Measurements from ENCODE around the gene PCSK5.

- TF ChIP-seq CTCF (IDR thresholded peaks at IDR 0.05; ENCODE audit: poor library complexity, severe bottlenecking) = no peak
- TF ChIP-seq TAF1 (IDR thresholded peaks at IDR 0.05; ENCODE audit: low read depth) = no peak
- no peak for TF ChIP-seq EZH2 (IDR thresholded peaks at IDR 0.05; ENCODE audit: borderline replicate concordance, insufficient read depth, low read length, poor library complexity, severe bottlenecking)
- TF ChIP-seq SMC3 (conservative IDR thresholded peaks at IDR 0.05; ENCODE audit: poor library complexity) = no peak
- no peak for TF ChIP-seq REST (IDR thresholded peaks at IDR 0.05; ENCODE audit: borderline replicate concordance)
- TF ChIP-seq POLR2AphosphoS5 (IDR thresholded peaks at IDR 0.05) = no peak
- no peak for TF ChIP-seq RAD21 (conservative IDR thresholded peaks at IDR 0.05)
- TF ChIP-seq MXI1 (conservative IDR thresholded peaks at IDR 0.05; ENCODE audit: poor library complexity, severe bottlenecking) = no peak
Observed at GRCh38 chr9:76153902-76154629, 263.6 kb downstream of the PCSK5 start.

All from neural cell (in vitro differentiated cells).